Ecto neural progenitor cell (in vitro differentiated cells): ENCODE measurements around the gene FAAP20.
A peak's percentile ranks its signal among the peaks of the same experiment; 100 is the strongest.

Experiments
- DNase-seq: peaks from one replicate; pipeline ENCODE4 v3.0.0-alpha.2; 2018; ENCODE audit warnings: low spot score

The FAAP20 gene, protein sequence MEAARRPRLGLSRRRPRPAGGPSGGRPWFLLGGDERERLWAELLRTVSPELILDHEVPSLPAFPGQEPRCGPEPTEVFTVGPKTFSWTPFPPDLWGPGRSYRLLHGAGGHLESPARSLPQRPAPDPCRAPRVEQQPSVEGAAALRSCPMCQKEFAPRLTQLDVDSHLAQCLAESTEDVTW

DNA sequence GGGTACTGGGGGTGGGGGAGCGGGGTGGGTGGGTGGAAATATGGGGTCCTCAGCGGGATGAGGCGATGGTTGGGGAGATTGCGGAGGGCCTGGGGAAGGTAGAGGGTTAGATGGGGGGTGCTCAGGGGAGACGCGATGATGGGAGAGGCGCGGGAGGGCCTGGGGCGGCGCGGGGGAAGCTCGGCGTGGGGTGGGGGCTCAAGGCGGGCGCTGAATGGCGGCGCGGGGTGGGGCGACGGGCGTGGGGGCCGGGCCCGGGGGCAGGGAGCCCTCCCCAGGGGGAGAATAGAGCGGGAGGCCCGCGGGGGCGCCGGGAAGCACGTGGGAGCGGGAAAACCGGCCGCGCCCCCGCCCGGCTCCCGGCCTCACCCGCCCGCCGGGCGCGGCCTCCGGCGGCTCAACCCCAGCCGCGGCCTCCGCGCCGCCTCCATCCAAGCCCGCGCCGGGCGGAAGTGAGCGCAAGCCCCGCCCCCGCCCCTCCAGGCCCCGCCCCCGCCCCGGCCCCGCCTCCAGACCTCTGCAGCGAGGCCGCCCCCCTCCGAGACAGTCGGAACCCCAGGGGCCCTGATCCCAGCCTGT is at the start of gene FAAP20:
Gene FAAP20, minus strand, starts transcription at position 454 of the 579 bp plus-strand sequence. Its CDS starts 23 bp downstream, at position 431.
- peak; percentile 93 for DNase-seq

DNA sequence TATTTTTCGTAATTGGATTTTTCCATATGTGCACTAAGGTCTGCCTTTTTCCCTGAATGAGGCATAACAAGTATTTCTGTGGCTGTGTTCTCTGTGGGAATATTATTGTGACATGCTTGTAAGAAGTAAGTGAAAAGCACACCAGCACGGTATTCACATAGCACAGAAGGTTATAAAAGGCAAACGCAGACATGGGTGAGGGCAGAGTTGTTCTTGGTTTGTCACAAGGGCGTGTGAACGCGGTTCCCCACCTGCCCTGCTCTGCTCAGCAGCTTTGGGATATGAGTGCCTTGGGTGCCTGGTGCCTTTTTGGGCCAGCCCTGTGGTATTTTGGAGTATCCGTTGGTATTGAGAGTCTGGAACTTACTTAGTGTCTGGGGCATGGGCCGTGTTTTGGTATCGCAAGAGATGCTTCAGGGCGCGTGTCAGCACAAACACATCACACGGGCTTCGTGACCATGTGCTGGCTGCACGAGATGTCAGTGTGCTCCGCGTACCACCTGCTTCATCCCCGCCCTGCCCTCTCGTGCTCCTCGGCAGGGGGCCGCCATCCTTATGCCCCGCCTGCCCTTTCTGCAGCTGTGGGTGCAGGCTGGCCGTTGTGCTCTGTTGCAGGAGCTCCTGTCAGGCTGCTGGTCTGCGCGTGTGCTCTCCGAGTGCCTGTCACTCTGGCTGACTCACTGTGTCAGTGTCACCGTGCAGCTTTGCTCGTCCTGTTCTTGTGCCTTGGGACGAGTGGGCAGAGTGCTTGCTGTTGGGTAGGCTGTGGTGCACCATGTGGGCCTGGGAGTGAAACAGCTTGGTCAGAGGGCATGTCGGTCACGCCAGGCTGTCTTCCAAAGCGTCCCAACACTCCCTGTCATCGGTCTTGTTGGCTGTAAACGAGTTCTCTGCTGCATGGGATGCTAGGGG is 48.5 kb upstream of the FAAP20 start:
- no peak for DNase-seq

DNA sequence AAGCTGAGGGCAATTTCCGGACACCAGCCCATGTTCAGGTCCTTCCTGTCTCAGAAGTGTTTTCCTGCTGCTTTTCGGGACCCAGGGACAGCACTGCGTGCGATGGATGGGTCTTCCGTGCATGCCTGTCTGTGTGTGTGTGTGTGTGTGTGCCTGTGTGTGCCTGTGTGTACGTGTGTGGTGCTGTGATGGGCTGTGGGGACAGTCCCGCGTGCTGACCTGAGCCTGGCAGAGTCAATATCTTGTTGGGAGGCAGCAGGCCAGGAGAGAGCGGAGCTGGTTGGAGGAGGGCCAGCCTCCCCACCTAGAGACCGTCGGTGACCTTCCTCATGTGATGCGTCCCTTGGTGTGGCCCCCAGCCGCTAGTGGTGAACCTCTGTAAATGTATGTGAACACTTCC is 47.2 kb upstream of the FAAP20 start:
- DNase-seq = no peak

DNA sequence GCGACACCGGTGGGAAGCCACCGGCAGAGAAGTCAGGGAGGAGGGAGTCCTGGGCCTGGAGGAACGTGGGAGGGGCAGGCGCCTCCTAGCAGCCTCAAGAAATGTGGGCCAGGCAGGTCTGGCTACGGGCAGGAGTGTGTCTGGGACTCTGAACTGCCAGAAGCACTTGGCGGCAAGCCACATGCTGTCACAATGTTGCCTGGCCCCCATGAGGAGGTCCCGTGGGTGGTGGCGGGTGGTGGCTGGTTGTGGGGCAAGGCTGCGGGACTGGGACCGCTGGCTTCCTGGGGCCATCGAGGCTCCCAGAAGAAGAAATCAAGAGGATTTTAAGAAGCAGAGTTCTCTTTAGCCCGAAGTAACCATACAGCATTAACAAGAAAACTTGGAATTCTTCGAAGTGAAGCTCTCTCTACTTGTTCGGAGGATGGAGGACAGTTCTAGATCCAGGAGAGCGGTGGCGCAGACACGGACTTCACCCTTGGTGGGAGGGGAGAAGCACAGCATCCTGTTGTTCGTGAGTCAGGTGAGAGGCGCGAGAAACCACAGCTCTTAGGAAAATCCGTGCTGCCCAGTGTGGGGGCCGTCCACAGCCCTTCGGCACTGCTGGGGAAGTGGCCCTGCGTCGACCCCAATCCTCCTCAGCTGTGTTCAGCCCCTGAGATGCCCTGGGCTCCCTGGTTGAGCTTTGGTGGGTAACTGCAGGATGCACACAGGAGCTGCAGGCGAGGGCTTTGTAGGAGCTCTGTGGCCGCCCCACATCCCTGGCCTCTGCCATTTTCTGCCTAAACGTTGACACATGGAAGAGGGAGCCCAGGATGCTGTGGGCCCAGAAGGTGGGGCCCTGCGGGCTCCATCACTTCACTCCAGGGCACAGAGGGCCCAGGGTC is 45.9 kb upstream of the FAAP20 start:
- DNase-seq = peak; percentile 46

DNA sequence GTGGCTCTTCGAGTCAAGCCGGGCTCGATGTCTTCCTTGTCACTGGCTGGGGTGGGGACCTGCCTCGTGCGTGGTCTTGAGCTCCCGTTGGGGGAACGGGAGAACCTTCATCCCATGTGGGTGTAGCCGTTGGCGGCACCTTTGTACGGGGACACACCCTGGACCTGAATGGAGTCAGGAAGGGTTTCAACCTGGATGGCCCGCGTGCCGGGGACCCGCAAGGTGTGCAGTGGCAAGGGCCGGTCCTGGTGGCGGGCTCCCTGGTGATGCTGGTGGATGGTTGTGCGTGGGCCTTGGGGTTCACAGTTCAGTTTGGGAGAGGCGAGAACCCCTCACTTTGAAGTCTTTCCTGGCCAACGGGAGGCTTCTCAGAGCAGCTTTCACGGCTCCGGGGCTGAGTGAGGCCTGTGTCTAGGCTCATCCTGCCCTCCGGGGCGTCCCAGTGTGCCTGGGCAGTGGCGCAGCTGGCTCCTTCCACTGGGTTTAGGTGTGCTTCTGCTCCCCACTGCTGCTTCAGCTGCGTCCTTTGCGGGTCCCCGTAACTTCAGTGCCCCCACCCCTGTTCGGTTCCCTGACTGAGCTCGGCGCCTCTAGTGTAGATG is 44.9 kb upstream of the FAAP20 start:
- DNase-seq = no peak

DNA sequence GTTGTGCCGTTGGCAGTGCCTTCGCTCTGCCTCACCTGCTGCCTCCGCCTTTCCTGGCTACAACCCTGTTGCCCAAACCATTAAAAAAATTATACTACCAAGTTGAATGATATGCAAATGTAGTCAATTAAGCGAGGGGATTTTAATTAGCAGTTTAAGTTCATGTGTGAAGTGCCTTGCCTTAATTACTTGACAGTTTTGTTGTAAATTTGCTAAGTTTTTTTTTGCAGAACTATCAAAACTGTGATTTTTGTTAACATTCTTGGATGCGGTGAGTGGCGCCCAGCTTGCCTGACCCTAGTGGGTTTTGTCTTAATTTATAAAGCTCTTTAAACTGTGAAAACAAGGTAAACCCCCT is 44.4 kb upstream of the FAAP20 start:
- DNase-seq = no peak

DNA sequence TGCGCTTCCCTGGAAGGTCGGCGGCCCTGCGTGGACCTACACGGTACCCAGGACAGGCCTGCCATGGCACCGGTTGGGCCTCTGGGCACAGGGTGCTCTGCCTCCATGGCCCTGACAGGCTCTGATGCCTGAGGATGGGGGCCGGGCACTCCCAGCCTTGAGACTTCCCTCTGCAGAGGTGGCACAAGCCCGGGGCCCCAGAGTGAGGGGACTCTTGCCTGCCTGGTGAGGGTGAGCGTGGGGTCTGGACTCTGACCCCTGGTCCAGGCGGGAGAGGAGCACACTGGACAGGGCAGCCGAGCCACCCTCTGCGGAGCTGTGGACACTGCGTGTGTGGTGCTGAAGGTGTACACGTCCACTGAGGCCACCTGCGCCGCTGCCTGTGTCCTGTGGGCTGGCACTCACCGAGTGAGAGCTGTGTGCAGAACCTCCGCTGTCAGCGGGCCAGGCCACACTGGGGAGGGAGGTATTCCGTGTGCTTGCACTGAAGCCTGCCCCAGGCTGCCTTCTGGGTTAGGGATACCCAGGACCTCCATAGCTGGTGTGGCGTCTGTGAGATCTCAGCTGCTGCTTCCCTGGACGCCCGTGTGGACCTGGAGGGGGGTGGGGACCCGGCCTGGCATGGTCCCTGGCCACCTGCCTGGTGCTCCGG is 43.9 kb upstream of the FAAP20 start:
- no peak for DNase-seq

DNA sequence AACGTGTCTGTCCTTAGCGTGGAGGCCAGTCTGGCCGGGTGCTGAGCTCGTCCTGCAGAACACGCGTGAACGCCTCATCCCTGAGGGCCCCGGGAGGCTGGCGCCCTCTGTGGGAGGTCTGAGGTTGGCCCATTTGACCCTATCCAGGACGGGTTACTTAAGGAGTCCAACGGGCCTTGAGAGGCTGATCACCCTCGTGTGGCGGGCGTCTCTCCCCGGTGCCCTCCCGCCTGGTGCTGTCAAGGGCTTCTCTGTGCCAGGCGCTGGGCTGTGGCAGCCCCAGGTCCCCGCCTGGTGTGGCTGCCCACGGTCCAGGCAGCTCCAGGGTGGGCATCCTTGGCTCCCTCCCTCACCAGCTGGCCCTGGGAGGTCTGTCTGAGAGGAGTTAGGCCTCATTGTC is 43.2 kb upstream of the FAAP20 start:
- DNase-seq = no peak

DNA sequence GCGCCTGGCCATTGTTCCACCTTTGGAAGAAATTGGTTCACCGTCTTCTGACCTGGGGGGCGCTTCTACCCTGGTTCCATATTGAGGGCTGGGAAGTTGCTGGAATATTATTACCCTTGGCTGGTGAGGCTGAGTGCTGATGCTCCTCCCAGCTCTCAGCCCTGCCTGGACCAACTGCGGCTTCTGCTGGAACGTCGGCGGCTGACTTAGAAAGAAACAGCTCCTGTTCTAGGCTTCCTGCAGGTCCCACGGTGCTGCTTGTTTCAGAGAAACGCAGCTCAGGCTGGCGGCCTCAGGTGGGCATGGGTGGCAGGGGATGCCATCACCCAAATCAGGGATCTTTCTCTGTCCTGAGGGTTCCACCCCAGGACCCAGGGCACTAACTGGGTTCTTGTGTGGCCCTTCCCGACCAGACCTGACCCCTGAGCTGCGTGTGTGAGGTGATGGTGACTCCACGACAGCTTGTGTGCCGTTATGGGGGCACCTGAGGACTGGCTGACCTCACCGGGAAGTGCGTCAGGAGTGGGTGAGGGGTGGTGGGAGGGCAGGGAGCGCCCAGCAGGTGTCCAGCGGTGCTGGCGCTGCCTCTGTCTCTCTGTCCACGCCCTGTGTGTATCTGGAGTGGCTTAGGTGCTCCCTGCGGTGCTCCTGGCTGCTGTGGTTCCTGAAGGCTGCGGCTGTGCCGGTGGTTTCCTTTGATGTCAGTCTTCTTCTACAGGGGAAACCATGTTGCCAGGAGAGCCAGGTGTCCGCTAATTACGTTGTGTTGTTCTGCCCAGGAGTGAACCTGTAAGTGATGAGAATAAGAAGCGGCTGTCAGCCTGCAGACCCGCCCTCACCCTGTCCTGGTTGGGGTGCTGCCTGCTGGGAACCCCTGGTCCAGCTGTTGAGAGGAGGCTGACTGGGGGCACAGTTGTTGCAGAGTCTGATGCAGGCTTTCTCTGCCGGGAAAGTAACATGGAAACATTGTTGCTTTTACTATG is 42.4 kb upstream of the FAAP20 start:
- DNase-seq = no peak

DNA sequence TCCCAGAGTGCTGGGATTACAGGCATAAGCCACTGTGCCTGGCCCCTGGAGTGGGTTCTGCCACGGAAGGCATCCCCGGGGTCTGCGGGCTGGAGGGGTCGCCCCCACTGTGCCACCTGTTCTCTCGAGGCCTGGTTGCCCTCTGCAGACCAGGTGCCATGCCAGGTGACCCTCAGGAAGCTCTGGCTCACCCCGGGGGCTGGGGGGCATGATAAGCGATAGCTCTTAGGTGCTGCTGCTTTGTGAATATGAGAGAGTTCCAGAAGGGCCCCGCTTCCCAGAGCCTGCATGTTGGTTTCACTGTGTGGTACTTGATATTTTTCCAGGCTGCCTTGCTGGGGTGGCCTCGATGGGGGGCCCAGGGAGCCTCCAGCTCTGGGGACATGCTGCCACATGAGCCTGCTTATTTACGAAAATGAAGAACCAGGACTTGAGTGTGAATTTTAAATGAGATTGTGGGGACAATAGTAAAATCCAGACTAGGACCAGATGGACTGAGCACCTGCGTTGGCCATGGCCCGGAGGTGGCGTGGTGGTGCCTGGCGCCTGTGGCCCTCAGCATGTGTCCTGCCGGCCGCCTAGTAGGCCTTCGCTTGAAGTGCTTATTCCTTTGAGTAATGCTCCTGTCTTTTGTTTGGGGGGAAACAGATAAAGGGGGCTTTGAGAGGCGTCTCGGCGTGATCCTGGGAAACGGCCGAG is 40.9 kb upstream of the FAAP20 start:
- DNase-seq = no peak

DNA sequence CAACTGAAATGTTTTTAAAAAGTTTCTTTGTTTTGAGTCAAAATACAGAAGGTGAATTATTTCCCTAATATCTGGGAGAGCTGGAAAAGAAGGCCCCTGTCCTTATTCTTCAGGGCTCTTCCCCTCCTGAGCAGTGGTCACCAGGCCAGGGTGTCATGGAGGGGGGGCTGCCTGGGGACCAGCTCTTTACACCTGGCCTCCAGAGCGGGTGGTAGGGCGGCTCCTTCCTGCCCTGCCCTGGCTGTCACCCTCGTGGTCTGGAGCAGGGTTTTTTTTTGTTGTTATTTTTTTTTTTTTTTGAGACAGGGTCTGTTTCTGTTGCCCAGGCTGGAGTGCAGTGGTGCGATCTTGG is 40.2 kb upstream of the FAAP20 start:
- DNase-seq = no peak

DNA sequence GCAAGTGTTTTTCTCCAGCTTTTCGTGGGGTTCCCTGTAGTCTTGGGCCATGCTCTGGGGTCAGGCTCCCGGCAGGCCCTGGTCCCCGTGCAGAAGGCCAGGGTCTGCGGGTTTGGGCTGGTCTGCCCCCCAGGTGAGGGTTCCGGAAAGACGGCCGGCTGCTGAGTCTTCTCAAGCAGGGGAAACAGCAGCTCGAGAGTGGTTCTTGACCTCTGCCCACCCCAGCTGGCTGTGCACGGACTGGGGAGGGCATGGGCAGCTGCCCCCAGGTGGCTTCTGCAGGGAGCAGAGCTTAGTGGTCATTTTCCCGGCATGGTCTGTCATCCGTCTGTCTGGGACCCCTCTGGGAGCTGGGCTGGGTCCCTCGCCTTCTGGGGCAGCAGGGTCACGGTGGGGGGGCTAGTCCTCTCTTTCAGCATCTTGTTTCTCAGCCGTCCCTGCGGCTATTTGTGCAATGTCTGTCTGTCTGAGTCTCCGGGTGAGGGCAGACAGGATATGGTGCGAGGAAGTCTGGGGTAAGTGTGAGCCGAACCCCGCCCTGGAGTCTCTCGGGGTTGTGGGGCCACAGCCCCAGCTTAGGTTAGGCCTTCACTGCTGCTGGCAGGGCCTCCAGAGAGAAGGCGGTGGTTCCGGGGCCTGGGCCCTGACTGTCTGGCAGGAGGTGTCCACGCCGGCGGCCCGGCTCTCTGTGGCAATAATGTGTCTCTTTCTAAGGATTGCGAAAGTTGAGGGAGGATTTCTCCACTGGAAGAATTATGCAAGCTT is 39.6 kb upstream of the FAAP20 start:
- no peak for DNase-seq

DNA sequence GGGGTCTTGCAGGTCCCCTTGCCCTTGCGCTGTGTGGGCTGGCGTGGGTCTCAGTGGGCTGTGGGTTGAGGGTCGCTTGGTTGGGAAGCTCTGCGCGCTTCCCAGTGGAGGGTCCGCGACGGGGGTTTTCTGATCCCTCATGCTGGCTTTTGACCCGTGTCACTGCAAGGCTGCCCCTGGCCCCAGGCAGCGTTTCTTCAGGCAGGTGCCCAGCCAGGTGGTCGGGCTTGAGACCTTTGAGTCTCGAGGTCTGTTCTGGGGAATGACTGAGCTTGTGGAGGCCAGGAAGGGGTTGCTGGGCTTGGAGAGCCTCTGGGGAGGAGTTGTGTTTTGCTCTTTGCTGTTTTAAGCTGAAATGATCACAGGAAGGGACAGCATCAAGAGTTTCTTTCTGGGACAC is 38.9 kb upstream of the FAAP20 start:
- no peak for DNase-seq

DNA sequence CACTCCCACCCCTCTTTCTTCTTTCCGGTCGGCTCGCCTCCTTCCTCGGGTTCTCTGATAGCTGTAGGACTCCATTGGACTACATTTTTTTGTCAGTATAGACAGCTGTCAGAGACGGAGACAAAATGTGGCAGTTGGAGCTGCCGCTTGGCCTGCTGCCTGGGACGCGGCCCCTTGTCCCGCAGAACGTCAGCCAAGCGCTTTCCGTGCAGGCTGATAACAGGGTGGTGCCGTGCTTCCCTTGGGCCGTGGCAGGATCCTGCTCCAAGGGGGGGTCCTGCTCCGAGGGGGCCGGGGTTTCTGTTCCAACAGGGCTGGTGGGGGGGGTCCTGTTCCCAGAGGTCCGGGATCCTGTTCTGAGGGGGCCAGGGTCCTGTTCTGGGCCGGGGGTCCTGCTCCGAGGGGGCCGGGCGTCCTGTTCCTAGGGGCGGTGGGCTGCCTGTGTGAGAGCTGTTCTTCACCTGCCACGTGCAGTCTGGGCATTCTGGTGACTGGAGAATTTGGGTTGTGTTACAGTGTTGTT is 38.4 kb upstream of the FAAP20 start:
- no peak for DNase-seq

DNA sequence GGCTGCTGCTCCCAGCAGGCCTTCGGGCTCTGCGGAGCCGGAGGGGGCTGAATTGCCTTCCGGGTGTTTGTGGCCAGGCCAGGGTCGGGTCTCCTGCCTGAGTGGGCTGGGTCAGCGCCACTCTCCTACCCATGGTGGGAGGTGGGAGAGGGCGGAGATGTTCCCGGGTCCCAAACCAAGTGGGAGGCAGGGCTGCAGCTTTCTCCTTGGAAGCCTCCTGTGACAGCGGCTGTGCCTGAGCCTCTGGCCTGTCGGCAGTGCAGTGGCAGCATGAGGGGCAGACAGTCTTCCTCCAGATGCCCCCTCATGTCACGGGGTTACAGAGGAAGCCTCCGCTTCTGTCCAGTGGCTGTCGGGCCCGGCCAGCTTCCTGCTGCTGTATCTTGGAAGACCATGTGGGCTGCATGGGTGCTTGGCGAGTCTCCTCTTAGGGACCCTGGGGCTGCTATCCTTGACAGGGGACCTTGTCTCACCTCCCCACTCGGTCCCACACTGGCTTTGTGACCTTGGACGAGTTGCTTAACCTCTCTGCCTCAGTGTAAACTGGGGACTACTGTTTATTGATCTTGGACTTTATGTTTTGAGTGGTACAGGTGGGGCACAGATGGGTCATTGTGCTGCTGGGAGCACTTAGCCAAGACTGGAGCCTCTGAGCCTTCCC is 37.8 kb upstream of the FAAP20 start:
- DNase-seq = no peak

DNA sequence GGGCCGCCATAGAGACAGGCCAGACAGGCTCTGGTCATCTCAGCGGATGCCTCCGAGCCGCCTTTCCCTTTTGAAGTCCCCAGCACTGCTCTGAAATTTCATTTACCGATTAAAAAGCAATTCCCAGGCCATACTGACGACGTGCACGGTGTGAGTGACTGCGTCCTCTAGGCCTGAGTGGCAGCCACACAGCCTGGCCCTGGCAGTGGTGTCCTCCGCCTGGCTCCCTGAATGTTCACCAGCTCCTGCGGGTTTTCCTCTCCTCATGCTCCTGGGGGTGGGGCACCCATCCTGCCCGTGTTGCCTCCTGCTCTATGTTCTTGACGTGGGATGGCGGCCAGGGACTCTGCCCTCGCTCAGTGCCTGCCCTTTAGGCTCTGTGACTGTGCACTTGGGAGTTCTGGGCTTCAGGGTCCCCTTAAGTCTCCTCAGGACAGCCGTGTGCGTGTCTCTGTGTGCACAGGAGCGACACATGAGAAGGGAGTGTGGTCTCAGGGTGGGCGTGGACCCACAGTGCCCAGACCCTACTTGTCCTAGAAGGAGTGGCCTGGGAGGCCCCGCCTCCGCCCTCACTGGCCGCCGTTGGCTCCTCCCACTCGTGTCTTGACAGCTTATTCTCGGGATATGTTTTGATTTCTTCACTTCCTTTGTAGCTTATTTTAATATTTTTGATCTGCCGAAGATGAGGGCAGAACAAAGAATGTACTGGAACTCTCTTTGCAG is 37.1 kb upstream of the FAAP20 start:
- DNase-seq = no peak

DNA sequence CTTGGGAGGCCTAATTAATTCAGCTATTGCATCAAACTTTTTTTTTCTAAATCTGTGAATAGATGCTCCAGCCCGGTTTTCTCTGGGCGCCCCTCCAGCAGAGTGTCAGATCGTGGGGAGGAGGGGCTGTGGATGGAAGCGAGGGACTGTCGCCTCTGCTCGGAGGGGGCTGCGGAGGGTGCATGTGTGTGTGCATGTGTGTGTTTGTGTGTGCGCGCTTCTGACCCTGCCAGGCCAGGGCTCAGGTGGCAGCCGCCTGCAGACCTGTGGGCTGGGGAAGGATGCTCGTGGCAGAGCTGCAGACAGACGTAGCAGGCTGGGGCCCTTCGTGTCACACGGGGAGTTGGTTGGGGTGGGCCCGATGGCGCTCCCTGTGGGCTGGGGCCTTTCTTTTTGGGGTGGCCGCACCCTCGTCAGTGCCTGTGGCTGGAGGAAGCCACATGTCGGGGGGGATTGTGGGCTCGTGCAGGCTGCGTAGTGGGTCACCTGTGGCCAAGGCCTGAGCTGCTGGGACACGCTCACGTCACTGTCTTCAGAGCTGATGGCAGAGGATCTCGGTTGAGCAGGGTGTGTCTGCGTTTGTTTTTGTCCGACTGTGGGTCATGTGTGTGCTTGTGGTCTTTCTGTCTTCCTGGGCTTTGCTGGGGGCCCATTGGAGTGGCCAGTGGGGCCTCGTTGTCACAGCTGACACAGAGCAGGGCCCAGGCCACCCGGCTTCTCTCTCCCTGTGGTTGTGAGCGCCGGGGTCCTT is 36.4 kb upstream of the FAAP20 start:
- no peak for DNase-seq
